Measurements from ENCODE around the gene C19orf25. TPM values are rescaled to one million over a fixed set of nuclear protein-coding genes. Genes with fewer than 3 reads are reported as not detected.

The C19orf25 gene
- total and polyA plus RNA-seq, 2 of the 13 experiments (the other 11 are each of a cell fraction or from before 2014, with no cell fraction given) = 14.2 to 32.4 TPM

DNA sequence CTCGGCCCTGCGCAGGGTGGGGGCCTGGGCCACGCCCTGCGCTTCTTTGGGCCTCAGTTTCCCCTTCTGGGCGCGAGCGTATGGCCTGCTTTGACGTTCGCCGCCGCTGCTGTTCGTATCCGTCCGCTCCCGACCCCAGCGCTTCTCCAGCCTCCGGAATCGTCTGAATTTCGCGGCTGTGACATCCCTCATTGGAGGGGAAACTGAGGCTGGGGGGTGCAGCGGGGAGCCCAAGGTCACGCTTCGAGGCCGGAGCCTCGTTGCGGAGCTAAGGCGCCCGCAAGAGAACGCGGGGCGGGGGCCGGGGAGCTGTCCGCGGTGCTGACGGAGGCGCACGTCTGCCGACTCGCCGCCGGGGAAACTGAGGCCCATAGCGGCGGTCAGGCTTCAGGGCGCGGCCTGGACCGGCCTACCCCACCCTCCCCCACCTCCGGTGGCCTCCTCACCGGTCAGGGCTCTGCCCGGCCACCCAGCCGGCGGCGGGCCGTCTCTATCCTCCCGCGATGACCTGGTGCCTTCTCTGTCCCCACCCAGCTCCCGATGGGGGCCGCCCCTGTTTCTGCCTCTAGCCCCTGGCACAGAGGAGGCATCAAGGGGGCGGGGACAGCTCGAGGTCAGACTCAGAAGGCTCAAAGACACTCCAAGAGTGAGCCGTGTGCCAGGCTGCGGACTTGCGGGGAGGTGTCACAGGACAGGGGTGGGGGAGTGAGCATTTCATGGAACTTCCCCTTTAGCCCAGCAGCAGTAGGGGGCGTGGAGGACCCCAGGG lies 32.1 kb downstream of the C19orf25 start (continued):
- TF ChIP-seq ZBTB42 (CRISPR knock-in tag; IDR thresholded peaks at IDR 0.05) (no peak), SALL2 (CRISPR knock-in tag; IDR thresholded peaks at IDR 0.05) (no peak), ZFP41 (CRISPR knock-in tag; IDR thresholded peaks at IDR 0.05; ENCODE audit: borderline replicate concordance) (no peak), MTA3 (CRISPR knock-in tag; IDR thresholded peaks at IDR 0.05) (no peak), ERF (CRISPR knock-in tag; IDR thresholded peaks at IDR 0.05) (peak; percentile 58), SOX6 (IDR thresholded peaks at IDR 0.05) (no peak), SOX6 (CRISPR knock-in tag; IDR thresholded peaks at IDR 0.05) (0 out of 2 replicates have a peak, but pooled peaks have one; percentile 14), ZNF446 (CRISPR knock-in tag; IDR thresholded peaks at IDR 0.05) (0 out of 2 replicates have a peak, but pooled peaks have one; percentile 68), ZNF510 (CRISPR knock-in tag; IDR thresholded peaks at IDR 0.05; ENCODE audit: low read depth) (no peak), PPARG (CRISPR knock-in tag; conservative IDR thresholded peaks at IDR 0.05) (no peak), ZNF549 (CRISPR knock-in tag; IDR thresholded peaks at IDR 0.05) (no peak), AKAP8 (CRISPR knock-in tag; IDR thresholded peaks at IDR 0.05) (no peak), ZNF235 (CRISPR knock-in tag; IDR thresholded peaks at IDR 0.05; ENCODE audit: borderline replicate concordance) (no peak), SRF (IDR thresholded peaks at IDR 0.05; ENCODE audit: low read depth, low read length) (no peak), TMF1 (CRISPR knock-in tag; IDR thresholded peaks at IDR 0.05; ENCODE audit: low read depth) (no peak), KLF9 (CRISPR knock-in tag; IDR thresholded peaks at IDR 0.05; ENCODE audit: low read depth) (no peak), ZFP36L1 (CRISPR knock-in tag; IDR thresholded peaks at IDR 0.05) (no peak), ZNF34 (CRISPR knock-in tag; IDR thresholded peaks at IDR 0.05; ENCODE audit: borderline replicate concordance) (no peak), ZNF12 (CRISPR knock-in tag; IDR thresholded peaks at IDR 0.05) (no peak), ZMYM2 (CRISPR knock-in tag; IDR thresholded peaks at IDR 0.05) (no peak), ZNF496 (CRISPR knock-in tag; IDR thresholded peaks at IDR 0.05; ENCODE audit: insufficient replicate concordance) (no peak), FOXA1 (IDR thresholded peaks at IDR 0.05) (no peak), FOXA1 (CRISPR knock-in tag; IDR thresholded peaks at IDR 0.05) (no peak)
- TF ChIP-seq, protein P1, sequence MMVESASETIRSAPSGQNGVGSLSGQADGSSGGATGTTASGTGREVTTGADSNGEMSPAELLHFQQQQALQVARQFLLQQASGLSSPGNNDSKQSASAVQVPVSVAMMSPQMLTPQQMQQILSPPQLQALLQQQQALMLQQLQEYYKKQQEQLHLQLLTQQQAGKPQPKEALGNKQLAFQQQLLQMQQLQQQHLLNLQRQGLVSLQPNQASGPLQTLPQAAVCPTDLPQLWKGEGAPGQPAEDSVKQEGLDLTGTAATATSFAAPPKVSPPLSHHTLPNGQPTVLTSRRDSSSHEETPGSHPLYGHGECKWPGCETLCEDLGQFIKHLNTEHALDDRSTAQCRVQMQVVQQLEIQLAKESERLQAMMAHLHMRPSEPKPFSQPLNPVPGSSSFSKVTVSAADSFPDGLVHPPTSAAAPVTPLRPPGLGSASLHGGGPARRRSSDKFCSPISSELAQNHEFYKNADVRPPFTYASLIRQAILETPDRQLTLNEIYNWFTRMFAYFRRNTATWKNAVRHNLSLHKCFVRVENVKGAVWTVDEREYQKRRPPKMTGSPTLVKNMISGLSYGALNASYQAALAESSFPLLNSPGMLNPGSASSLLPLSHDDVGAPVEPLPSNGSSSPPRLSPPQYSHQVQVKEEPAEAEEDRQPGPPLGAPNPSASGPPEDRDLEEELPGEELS (CRISPR knock-in tag; IDR thresholded peaks at IDR 0.05) = no peak
- TF ChIP-seq, protein P2, sequence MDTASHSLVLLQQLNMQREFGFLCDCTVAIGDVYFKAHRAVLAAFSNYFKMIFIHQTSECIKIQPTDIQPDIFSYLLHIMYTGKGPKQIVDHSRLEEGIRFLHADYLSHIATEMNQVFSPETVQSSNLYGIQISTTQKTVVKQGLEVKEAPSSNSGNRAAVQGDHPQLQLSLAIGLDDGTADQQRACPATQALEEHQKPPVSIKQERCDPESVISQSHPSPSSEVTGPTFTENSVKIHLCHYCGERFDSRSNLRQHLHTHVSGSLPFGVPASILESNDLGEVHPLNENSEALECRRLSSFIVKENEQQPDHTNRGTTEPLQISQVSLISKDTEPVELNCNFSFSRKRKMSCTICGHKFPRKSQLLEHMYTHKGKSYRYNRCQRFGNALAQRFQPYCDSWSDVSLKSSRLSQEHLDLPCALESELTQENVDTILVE (CRISPR knock-in tag; IDR thresholded peaks at IDR 0.05) = no peak
- TF ChIP-seq, protein P3, sequence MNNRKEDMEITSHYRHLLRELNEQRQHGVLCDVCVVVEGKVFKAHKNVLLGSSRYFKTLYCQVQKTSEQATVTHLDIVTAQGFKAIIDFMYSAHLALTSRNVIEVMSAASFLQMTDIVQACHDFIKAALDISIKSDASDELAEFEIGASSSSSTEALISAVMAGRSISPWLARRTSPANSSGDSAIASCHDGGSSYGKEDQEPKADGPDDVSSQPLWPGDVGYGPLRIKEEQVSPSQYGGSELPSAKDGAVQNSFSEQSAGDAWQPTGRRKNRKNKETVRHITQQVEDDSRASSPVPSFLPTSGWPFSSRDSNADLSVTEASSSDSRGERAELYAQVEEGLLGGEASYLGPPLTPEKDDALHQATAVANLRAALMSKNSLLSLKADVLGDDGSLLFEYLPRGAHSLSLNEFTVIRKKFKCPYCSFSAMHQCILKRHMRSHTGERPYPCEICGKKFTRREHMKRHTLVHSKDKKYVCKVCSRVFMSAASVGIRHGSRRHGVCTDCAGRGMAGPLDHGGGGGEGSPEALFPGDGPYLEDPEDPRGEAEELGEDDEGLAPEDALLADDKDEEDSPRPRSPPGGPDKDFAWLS (CRISPR knock-in tag; IDR thresholded peaks at IDR 0.05; ENCODE audit: borderline replicate concordance) = no peak
- TF ChIP-seq, protein P4, sequence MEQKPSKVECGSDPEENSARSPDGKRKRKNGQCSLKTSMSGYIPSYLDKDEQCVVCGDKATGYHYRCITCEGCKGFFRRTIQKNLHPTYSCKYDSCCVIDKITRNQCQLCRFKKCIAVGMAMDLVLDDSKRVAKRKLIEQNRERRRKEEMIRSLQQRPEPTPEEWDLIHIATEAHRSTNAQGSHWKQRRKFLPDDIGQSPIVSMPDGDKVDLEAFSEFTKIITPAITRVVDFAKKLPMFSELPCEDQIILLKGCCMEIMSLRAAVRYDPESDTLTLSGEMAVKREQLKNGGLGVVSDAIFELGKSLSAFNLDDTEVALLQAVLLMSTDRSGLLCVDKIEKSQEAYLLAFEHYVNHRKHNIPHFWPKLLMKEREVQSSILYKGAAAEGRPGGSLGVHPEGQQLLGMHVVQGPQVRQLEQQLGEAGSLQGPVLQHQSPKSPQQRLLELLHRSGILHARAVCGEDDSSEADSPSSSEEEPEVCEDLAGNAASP (CRISPR knock-in tag; IDR thresholded peaks at IDR 0.05; ENCODE audit: borderline replicate concordance) = 0 out of 2 replicates have a peak, but pooled peaks have one; percentile 59
